HG03457 (cell line): ENCODE results near the gene SHCBP1.
A peak's percentile ranks its signal among the peaks of the same experiment; 100 is the strongest.
"Not testable (repeated sequence)": the region's sequence is repeated elsewhere in the genome, so short reads cannot be mapped to it uniquely, and the experiment has no call there.

Source experiments
- ATAC-seq: cut with Tn5 transposase; IDR thresholded peaks from one replicate; pipeline ENCODE4 v1.9.1; 2021; ENCODE audit warnings: moderate number of reproducible peaks; ENCODE audit not compliant: unreplicated experiment

Gene SHCBP1

DNA sequence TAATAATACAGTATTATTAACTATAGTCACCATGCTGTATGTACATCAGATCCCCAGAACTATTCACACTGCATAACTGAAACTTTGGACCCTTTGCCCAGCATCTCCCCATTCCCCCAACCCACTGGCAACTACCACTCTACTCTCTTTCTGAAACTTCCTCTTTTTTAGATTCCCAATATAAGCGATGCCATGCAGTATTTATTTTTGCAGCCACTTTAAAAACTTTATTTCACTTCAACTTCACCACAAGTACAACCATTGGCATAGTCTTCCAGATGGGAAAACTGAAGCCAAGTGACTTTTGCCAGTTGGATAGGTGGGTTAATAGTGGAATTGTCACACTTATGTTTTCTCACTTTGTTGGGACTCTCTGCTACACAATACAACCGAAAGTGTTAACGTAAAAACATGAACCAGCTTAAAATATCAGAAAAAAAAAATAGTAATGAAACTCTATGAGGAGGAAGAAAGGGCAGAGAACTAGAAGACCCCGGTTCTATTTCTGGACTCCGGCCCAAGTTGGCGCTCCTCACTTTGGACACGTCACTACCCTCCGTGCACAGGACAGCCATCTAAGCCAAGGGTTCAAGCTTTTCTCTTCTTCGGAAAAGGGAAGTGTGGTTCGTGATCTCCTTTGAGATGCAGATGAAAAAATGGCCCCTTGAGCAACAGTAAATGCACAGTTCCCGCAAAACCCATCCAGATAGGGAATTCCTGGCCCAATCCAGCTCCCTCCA is 743 bp downstream of the SHCBP1 start:
- ATAC-seq = peak; percentile 10

GRCh38 chr16:46618516-46618915 is 2.7 kb downstream of the SHCBP1 start:
- no peak for ATAC-seq

- ATAC-seq = no peak
These were observed 7.2 kb downstream of the SHCBP1 start for GRCh38 chr16:46614006-46614405.

GRCh38 chr16:46613352-46613751 is 7.8 kb downstream of the SHCBP1 start:
- no peak for ATAC-seq

GRCh38 chr16:46612121-46612520 is 9.1 kb downstream of the SHCBP1 start:
- no peak for ATAC-seq

GRCh38 chr16:46607529-46607928 is 13.7 kb downstream of the SHCBP1 start:
- ATAC-seq = no peak

DNA sequence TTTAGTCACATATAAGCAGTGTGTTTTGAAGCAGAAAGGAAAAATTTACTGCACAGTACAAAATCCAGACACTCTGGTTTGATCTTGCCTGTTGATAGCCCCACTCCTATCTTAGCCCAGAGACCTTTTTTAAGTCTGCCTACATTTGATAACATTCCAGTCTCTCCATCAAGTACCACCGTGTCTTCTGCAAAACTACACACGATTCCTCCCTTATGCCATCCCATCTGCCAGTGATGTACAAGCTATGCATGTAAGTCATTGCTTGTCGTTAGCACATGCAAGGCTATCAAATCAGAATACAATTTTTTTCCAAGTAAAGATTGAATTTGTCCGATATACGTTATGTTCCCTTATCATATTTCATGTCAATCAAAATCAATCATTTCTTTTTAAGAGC is 14.9 kb downstream of the SHCBP1 start:
- ATAC-seq = no peak

- no peak for ATAC-seq
These were observed 29.9 kb downstream of the SHCBP1 start for GRCh38 chr16:46591257-46591656.

DNA sequence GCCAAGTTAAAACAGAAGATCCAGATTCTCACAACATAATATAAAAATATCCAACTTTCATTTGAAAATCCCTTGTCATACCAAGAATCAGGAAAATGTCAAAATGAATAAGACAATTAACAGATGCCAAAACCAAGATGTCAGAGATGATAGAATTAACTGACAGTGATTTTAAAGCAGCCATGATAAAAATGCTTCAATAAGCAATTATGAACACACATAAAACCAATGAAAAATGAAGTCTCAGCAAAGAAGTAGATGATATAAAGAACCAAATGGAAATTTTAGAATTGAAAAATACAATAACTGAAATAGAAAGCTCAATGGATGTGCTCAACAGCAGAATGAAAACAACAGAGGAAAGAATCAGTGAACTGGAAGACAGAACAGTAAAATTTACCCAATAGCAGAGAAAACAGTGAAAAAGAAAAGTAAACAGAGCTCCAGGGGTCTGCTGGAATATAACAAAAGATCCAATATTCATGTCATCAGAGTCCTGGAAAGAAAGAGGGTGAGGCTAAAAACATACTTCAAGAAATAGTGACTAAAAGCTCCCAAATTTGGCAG is 35.1 kb downstream of the SHCBP1 start:
- ATAC-seq = no peak

- ATAC-seq = no peak
These were observed 38.1 kb downstream of the SHCBP1 start for GRCh38 chr16:46583036-46583435.

DNA sequence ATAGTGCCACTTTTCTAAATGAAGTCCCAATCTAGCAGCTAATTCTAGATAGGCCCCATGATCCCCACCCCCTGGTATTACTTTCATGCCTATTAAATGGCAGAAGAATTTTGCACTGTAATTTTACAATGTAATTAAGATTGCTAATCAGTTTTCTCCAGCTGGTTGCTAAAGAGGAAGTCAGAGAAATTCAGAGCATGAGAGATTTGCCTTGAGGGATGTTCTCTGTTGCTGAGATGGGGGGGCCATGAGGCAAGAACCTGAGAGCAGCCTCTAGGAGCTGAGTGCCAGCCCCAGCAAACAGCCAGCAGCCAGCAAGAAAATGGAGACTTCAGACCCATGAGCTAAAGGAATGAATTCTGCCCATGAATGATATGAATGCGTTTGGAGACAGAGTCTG is 38.9 kb downstream of the SHCBP1 start:
- ATAC-seq = no peak

- ATAC-seq = no peak
These were observed 43.1 kb downstream of the SHCBP1 start for GRCh38 chr16:46577988-46578579.

DNA sequence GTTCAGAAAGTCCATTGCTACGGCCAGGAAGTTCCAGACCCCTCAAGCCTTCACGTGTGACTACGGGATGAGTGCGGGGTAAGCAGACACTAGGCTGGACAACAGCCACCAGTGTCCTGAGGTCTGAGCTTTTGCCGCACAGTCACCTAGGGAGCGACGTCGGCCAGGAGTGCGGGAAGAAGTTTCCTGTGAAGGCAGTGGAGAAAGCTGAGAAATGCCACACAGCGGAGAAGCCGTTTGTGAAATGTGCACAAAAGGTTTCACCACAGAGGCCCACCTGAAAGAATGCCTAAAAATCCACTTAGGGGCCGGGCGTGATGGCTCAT is 47.4 kb downstream of the SHCBP1 start:
- no peak for ATAC-seq

- ATAC-seq = no peak
These were observed 48.0 kb downstream of the SHCBP1 start for GRCh38 chr16:46573008-46573833.

- no peak for ATAC-seq
These were observed 51.9 kb downstream of the SHCBP1 start for GRCh38 chr16:46569231-46569735.

DNA sequence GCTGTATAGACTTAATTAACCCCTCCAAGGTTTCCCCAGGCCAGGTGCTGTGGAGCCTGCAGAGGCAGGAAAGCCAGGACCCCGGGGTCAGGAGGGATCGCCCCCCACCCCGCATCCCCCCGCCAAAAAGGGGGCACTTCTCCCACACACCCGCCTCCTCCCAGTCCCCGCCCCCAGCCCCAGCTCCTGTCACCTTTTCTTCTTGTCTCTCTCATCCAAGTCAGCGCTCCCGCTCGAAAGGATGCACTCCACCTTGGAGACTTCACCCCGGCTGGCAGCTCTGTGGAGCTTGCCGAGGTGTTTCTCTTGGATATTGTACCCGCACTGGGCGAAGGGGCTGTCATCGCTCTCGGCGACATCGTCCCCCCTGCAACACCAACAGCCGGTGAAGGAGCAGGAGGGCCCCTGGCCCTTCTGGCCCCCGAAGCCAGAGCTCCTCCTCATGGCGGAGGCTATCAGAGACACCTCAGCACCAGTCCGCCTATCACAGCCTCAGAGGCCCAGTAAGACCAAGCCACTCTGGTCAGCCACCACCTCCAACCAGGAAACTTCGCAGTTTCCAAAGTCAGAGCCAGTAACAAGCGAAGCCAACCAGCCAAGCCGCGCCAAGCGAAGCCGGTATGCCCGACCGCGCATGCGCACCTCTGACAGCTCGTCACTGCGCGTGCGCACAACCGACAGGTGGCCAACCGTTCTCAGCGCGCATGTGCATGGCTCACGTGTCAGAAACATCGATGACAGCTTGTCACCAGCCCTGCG is 52.5 kb downstream of the SHCBP1 start:
- no peak for ATAC-seq

GRCh38 chr16:46562979-46563378 is 58.2 kb downstream of the SHCBP1 start:
- ATAC-seq = no peak

DNA sequence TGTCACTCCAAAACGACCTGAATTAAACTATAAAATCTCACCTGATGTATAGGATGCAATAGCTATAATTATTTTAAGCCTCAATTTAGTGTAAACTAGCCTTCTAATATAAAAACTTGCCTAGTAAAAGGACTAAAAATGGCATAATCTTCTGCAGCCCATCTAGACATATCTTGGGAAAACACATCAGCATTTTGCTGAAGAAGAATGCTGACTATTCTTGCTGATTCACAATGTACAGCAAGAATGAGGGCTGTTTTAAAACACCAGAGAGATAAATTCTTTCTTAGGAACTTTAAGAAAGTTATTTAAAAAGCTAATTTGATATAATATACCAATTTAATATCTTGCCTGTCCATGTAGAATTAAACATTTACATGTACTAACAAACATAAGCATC is 63.2 kb downstream of the SHCBP1 start:
- no peak for ATAC-seq

DNA sequence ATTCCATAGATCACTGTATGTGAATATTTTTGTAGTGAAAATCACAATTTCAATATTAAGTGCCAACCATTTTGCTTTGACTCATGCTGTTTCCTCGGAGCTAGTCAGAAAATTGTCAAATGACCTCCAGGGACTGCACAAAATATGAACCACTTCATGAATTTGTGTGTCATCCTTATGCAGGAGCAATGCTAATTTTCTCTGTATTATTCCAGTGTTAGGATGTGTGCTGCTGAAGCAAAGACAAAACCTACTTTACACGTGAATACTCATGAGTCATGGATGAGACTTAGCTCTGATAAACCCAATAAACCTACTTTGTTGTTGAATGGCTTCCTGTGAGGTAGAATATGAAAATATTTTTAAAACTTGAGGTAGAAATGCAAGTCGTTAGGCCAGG is 65.2 kb downstream of the SHCBP1 start:
- ATAC-seq = no peak

DNA sequence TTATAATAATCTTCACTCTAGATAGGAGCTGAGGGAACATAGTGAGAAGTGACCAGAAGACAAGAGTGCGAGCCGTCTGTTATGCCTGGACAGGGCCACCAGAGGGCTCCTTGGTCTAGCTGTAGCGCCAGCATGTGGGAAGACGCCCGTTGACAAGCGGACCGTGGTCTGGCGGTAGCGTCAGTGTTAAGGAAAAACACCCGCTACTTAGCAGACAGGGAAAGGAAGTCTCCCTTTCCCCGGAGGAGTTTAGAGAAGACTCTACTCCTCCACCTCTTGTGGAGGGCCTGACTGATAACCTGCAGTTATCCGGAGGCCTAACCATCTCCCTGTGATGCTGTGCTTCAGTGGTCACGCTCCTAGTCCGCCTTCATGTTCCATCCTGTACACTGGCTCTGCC is 66.7 kb downstream of the SHCBP1 start:
- not testable (repeated sequence) for ATAC-seq

DNA sequence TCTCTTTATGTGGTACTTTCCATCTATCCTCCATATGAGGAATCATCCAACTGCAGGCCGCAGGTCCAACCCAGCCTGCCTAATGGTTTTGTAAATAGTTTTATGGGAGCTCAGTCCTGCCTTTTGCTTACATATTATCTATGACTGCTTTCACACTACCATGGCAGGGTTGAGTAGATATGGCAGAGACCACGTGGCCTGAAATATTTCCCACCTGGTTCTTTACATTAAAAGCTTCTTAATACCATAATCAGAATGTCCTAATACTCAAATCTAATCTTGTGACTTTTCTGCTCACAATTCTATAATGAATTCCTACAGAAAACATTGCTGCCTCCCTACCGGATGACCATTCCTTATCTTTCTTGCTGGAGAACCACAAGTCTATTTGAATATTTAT is 71.7 kb downstream of the SHCBP1 start:
- no peak for ATAC-seq
